ENCODE measurements around the gene BDH1.
"Not testable (repeated sequence)": the region's sequence is repeated elsewhere in the genome, so short reads cannot be mapped to it uniquely, and the experiment has no call there.

BDH1 gene

GRCh38 chr3:197520311-197521276 is 35.2 kb downstream of the BDH1 start:
- peak; percentile 46 for DNase-seq (ENCODE audit: low spot score)

GRCh38 chr3:197519801-197520211 is 36.0 kb downstream of the BDH1 start:
- DNase-seq (ENCODE audit: low spot score): no peak

GRCh38 chr3:197518881-197519421 is 36.8 kb downstream of the BDH1 start:
- no peak for DNase-seq (ENCODE audit: low spot score)

- DNase-seq (ENCODE audit: low spot score): not testable (repeated sequence)
Measured at GRCh38 chr3:197517922-197518683, 37.7 kb downstream of the BDH1 start.

- not testable (repeated sequence) for DNase-seq (ENCODE audit: low spot score)
Measured at GRCh38 chr3:197516890-197517606, 38.7 kb downstream of the BDH1 start.

- DNase-seq (ENCODE audit: low spot score): peak; percentile 48
Measured at GRCh38 chr3:197516517-197516889, 39.3 kb downstream of the BDH1 start.

GRCh38 chr3:197514786-197515355 is 40.9 kb downstream of the BDH1 start:
- no peak for DNase-seq (ENCODE audit: low spot score)

GRCh38 chr3:197513953-197514785 is 41.6 kb downstream of the BDH1 start:
- DNase-seq (ENCODE audit: low spot score): no peak

- DNase-seq (ENCODE audit: low spot score): no peak
Measured at GRCh38 chr3:197512691-197513571, 42.8 kb downstream of the BDH1 start.

- DNase-seq (ENCODE audit: low spot score): no peak
Measured at GRCh38 chr3:197511853-197512635, 43.7 kb downstream of the BDH1 start.

GRCh38 chr3:197511130-197511529 is 44.6 kb downstream of the BDH1 start:
- DNase-seq (ENCODE audit: low spot score): no peak

GRCh38 chr3:197510642-197511018 is 45.1 kb downstream of the BDH1 start:
- no peak for DNase-seq (ENCODE audit: low spot score)

GRCh38 chr3:197508924-197509775 is 46.6 kb downstream of the BDH1 start:
- DNase-seq (ENCODE audit: low spot score): no peak

- no peak for DNase-seq (ENCODE audit: low spot score)
Measured at GRCh38 chr3:197508461-197508860, 47.3 kb downstream of the BDH1 start.

GRCh38 chr3:197508051-197508451 is 47.7 kb downstream of the BDH1 start:
- DNase-seq (ENCODE audit: low spot score): no peak

GRCh38 chr3:197507541-197507940 is 48.2 kb downstream of the BDH1 start:
- DNase-seq (ENCODE audit: low spot score): no peak

GRCh38 chr3:197507081-197507480 is 48.7 kb downstream of the BDH1 start:
- DNase-seq (ENCODE audit: low spot score): no peak

All from LoVo (cell line).